ENCODE data around the gene C16orf86.

Gene C16orf86

GRCh38 chr16:67650023-67650422 is 16.6 kb upstream of the C16orf86 start:
- Mint-ChIP-seq H3K4me1 (peaks cover 14% of the 10 kb centered on the region), H3K27ac (peak overlapping the region; percentile 43), H3K9me3 (no peaks in the 10 kb centered on the region), H3K36me3 (peaks cover 55% of the 10 kb centered on the region), H3K27me3 (no peaks in the 10 kb centered on the region), H3K4me3 (no peak overlapping the region)
- no peak for ATAC-seq

GRCh38 chr16:67651039-67651438 is 15.6 kb upstream of the C16orf86 start:
- Mint-ChIP-seq H3K27ac (peak overlapping the region; percentile 43), H3K36me3 (peaks cover 62% of the 10 kb centered on the region), H3K4me3 (no peak overlapping the region)

GRCh38 chr16:67651847-67652246 is 14.8 kb upstream of the C16orf86 start:
- no peaks in the 10 kb centered on the region for H3K9me3 Mint-ChIP-seq
- H3K27me3 Mint-ChIP-seq: no peaks in the 10 kb centered on the region
- H3K4me3 Mint-ChIP-seq: no peak overlapping the region
- peak overlapping the region; percentile 71 for H3K27ac Mint-ChIP-seq
- ATAC-seq: no peak
- H3K4me1 Mint-ChIP-seq: peaks cover 14% of the 10 kb centered on the region
- peaks cover 57% of the 10 kb centered on the region for H3K36me3 Mint-ChIP-seq

More at GRCh38 chr16:67651039-67651438, 15.6 kb upstream of the C16orf86 start:
- no peaks in the 10 kb centered on the region for H3K9me3 Mint-ChIP-seq
- H3K4me1 Mint-ChIP-seq: peaks cover 19% of the 10 kb centered on the region
- ATAC-seq: no peak
- H3K27me3 Mint-ChIP-seq: no peaks in the 10 kb centered on the region

GRCh38 chr16:67652578-67653127 is 14.0 kb upstream of the C16orf86 start:
- peak overlapping the region; percentile 71 for H3K27ac Mint-ChIP-seq
- no peaks in the 10 kb centered on the region for H3K9me3 Mint-ChIP-seq
- H3K4me1 Mint-ChIP-seq: peaks cover 11% of the 10 kb centered on the region
- peaks cover 52% of the 10 kb centered on the region for H3K36me3 Mint-ChIP-seq
- ATAC-seq: peak; percentile 62
- H3K27me3 Mint-ChIP-seq: no peaks in the 10 kb centered on the region
- no peak overlapping the region for H3K4me3 Mint-ChIP-seq

- Mint-ChIP-seq H3K27ac (no peak overlapping the region), H3K27me3 (no peaks in the 10 kb centered on the region), H3K4me1 (peaks cover 17% of the 10 kb centered on the region), H3K4me3 (no peak overlapping the region), H3K9me3 (no peaks in the 10 kb centered on the region), H3K36me3 (peaks cover 52% of the 10 kb centered on the region)
- peak; percentile 67 for ATAC-seq
Observed at GRCh38 chr16:67653128-67653788, 13.4 kb upstream of the C16orf86 start.

- Mint-ChIP-seq H3K9me3 (no peaks in the 10 kb centered on the region), H3K27ac (no peak overlapping the region), H3K36me3 (peaks cover 46% of the 10 kb centered on the region), H3K4me1 (peaks cover 24% of the 10 kb centered on the region), H3K4me3 (no peak overlapping the region), H3K27me3 (no peaks in the 10 kb centered on the region)
- no peak for ATAC-seq
Observed at GRCh38 chr16:67653789-67654402, 12.7 kb upstream of the C16orf86 start.

- no peak for ATAC-seq
- Mint-ChIP-seq H3K4me1 (peaks cover 29% of the 10 kb centered on the region), H3K9me3 (no peaks in the 10 kb centered on the region), H3K27me3 (no peaks in the 10 kb centered on the region), H3K4me3 (no peak overlapping the region), H3K36me3 (peaks cover 40% of the 10 kb centered on the region), H3K27ac (no peak overlapping the region)
Observed at GRCh38 chr16:67654403-67654911, 12.2 kb upstream of the C16orf86 start.

- Mint-ChIP-seq H3K36me3 (peaks cover 36% of the 10 kb centered on the region), H3K4me3 (no peak overlapping the region), H3K9me3 (no peaks in the 10 kb centered on the region), H3K27ac (no peak overlapping the region), H3K4me1 (peaks cover 33% of the 10 kb centered on the region), H3K27me3 (no peaks in the 10 kb centered on the region)
- no peak for ATAC-seq
Observed at GRCh38 chr16:67655363-67655762, 11.3 kb upstream of the C16orf86 start.

- Mint-ChIP-seq H3K27me3 (no peaks in the 10 kb centered on the region), H3K4me1 (peaks cover 35% of the 10 kb centered on the region), H3K27ac (no peak overlapping the region), H3K4me3 (no peak overlapping the region), H3K9me3 (no peaks in the 10 kb centered on the region), H3K36me3 (peaks cover 26% of the 10 kb centered on the region)
- ATAC-seq: no peak
Observed at GRCh38 chr16:67656344-67657016, 10.1 kb upstream of the C16orf86 start.

- no peak overlapping the region for H3K4me3 Mint-ChIP-seq
- H3K4me1 Mint-ChIP-seq: peaks cover 39% of the 10 kb centered on the region
- peak overlapping the region; percentile 12 for H3K27ac Mint-ChIP-seq
- no peak for ATAC-seq
- H3K27me3 Mint-ChIP-seq: no peaks in the 10 kb centered on the region
- H3K9me3 Mint-ChIP-seq: no peaks in the 10 kb centered on the region
- H3K36me3 Mint-ChIP-seq: peaks cover 20% of the 10 kb centered on the region
Observed at GRCh38 chr16:67657017-67657608, 9.5 kb upstream of the C16orf86 start.

- peaks cover 17% of the 10 kb centered on the region for H3K36me3 Mint-ChIP-seq
- H3K27ac Mint-ChIP-seq: peak overlapping the region; percentile 12
- H3K4me3 Mint-ChIP-seq: no peak overlapping the region
- no peaks in the 10 kb centered on the region for H3K9me3 Mint-ChIP-seq
- ATAC-seq: no peak
- H3K27me3 Mint-ChIP-seq: no peaks in the 10 kb centered on the region
- peaks cover 39% of the 10 kb centered on the region for H3K4me1 Mint-ChIP-seq
Observed at GRCh38 chr16:67657751-67658518, 8.7 kb upstream of the C16orf86 start.

- Mint-ChIP-seq H3K4me3 (peak overlapping the region; percentile 85), H3K4me1 (peaks cover 42% of the 10 kb centered on the region), H3K9me3 (no peaks in the 10 kb centered on the region), H3K27ac (peak overlapping the region; percentile 90), H3K27me3 (no peaks in the 10 kb centered on the region), H3K36me3 (peaks cover 19% of the 10 kb centered on the region)
- no peak for ATAC-seq
Observed at GRCh38 chr16:67658849-67659674, 7.6 kb upstream of the C16orf86 start.

GRCh38 chr16:67659675-67660563 is 6.7 kb upstream of the C16orf86 start, which contains the start of gene ACD:
Gene ACD (minus strand): TSS chr16:67660260. CDS start chr16:67660220, 40 bp downstream.
- peak within 1 kb of the TSS; percentile 90 for H3K27ac Mint-ChIP-seq
- H3K4me1 Mint-ChIP-seq: peaks cover 50% of the 10 kb centered on the region
- no peaks in the 10 kb centered on the region for H3K9me3 Mint-ChIP-seq

More at GRCh38 chr16:67659675-67660563, 6.7 kb upstream of the C16orf86 start, which contains the start of gene ACD:
- peak within 1 kb of the TSS; percentile 85 for H3K4me3 Mint-ChIP-seq
- H3K36me3 Mint-ChIP-seq: peaks cover 21% of the 10 kb centered on the region
- ATAC-seq: peak; percentile 82
- no peaks in the 10 kb centered on the region for H3K27me3 Mint-ChIP-seq
